K562 (cell line): ENCODE data around the gene PRPS1L1. TPM values are rescaled to one million over a fixed set of nuclear protein-coding genes. Genes with fewer than 3 reads are reported as not detected.

Experiments
- ATAC-seq: fragments of 200-7000 bp; cut with Tn5 transposase; 3 replicates; pipeline ENCODE4 v1.9.1; 2020; ENCODE audit warnings: moderate library complexity
- BruUV-seq: library from RNA; stranded (reverse); fragments of 400-500 nt; replicated peaks from 2 replicates; lab custom pipeline; 2021; lab: Mats Ljungman, UMichigan
- CTCF ChIA-PET: fragments of 300-600 bp; formaldehyde crosslinking; extraction: SDS; loops from one replicate; lab custom pipeline; 2021; ENCODE audit warnings: low intra/inter-chr PET ratio; lab: Yijun Ruan, JAX
- POLR2A ChIA-PET: fragments of 300-600, 350-650 bp; sonication (Branson Sonifier 250); formaldehyde crosslinking; extraction: SDS; loops from one replicate; lab custom pipeline; 2021; ENCODE audit warnings: antibody characterized with exemption, inconsistent platforms; lab: Yijun Ruan, JAX
- DNase-seq, 4 experiments: peaks; one replicate each; pipeline versions ENCODE4 v3.0.0 to v3.0.0-alpha.2; 2011 to 2018; ENCODE audit warnings: low spot score in 3 of 4, mixed read lengths in 3 of 4; ENCODE audit errors: extremely low read depth in 1 of 4
- FAIRE-seq: peaks from 2 replicates; lab custom pipeline; 2011; peaks lifted over from hg19 to GRCh38; lab: Jason Lieb, UNC
- H2AFZ ChIP-seq: 2 replicates; pipeline ENCODE4 v1.6.0; 2011; ENCODE audit warnings: low read depth, low read length, control low read depth, inconsistent platforms
- H3K27ac ChIP-seq: fragments of 200-600 bp; 3 replicates; pipeline ENCODE4 v1.8.0; 2011; ENCODE audit warnings: low read depth, mild to moderate bottlenecking, control low read depth, inconsistent platforms, low read length, moderate library complexity, mixed read lengths; ENCODE audit errors: extremely low read depth
- H3K27me3 ChIP-seq, 2 experiments: fragments of 300-600 bp in 1 of 2; 2 replicates in 1 of 2; 3 replicates in 1 of 2; pipeline versions ENCODE4 v1.6.0 to v1.8.0; 2011; ENCODE audit warnings: inconsistent platforms in 2 of 2, low read length in 2 of 2, mild to moderate bottlenecking in 1 of 2, mixed read lengths in 1 of 2, moderate library complexity in 1 of 2; ENCODE audit not compliant: control insufficient read depth in 2 of 2, insufficient read depth in 2 of 2
- H3K36me3 ChIP-seq: fragments of 300-600 bp; 3 replicates; pipeline ENCODE4 v1.8.0; 2011; ENCODE audit warnings: mild to moderate bottlenecking, low read length, inconsistent platforms; ENCODE audit not compliant: control insufficient read depth, insufficient read depth
- H3K4me1 ChIP-seq, 2 experiments: fragments of 200-600 bp in 1 of 2; replicated peaks in 1 of 2; 2 replicates in 1 of 2; 3 replicates in 1 of 2; pipeline versions ENCODE4 v1.5.1 to v1.8.0; 2011; ENCODE audit warnings: inconsistent platforms in 2 of 2, low read length in 2 of 2, mild to moderate bottlenecking in 1 of 2, mixed read lengths in 1 of 2, moderate library complexity in 1 of 2; ENCODE audit not compliant: control insufficient read depth in 2 of 2, insufficient read depth in 2 of 2
- H3K4me2 ChIP-seq: 2 replicates; pipeline ENCODE4 v1.6.1; 2011; ENCODE audit warnings: low read length, control low read depth, inconsistent platforms, mixed read lengths; ENCODE audit not compliant: insufficient read depth
- H3K4me3 ChIP-seq: fragments of 200-600 bp; sonication (generic), shearing (Covaris generic); 2 replicates; pipeline ENCODE4 v1.5.1; 2016; ENCODE audit warnings: control low read depth, inconsistent platforms
- H3K79me2 ChIP-seq: fragments of 200-600 bp; 3 replicates; pipeline ENCODE4 v1.8.0; 2011; ENCODE audit warnings: low read length, inconsistent platforms; ENCODE audit not compliant: control insufficient read depth, insufficient read depth
- H3K9ac ChIP-seq, 2 experiments: 2 replicates each; pipeline versions ENCODE4 v1.6.0 to v1.6.1; 2011; ENCODE audit warnings: low read depth in 2 of 2, low read length in 2 of 2, control low read depth in 1 of 2, inconsistent platforms in 1 of 2, mild to moderate bottlenecking in 1 of 2, mixed read lengths in 1 of 2; ENCODE audit not compliant: insufficient read depth in 1 of 2
- H3K9me1 ChIP-seq: one replicate; pipeline ENCODE4 v1.6.0; 2011; ENCODE audit warnings: inconsistent platforms, mild to moderate bottlenecking, low read length, moderate library complexity; ENCODE audit not compliant: control insufficient read depth, insufficient read depth
- H3K9me3 ChIP-seq: replicated peaks from 2 replicates; pipeline ENCODE4 v1.5.1; 2011; ENCODE audit warnings: low read depth, low read length, inconsistent platforms; ENCODE audit not compliant: control insufficient read depth, insufficient read depth
- H4K20me1 ChIP-seq: replicated peaks from 2 replicates; pipeline ENCODE4 v1.6.1; 2011; ENCODE audit warnings: low read length, inconsistent platforms, mixed read lengths; ENCODE audit not compliant: control insufficient read depth, insufficient read depth
- CGGBP1 ChIP-seq: fragments of 250-450 bp; sonication (Bioruptor Pico); IDR thresholded peaks from 2 replicates; pipeline ENCODE4 v1.9.0; 2021; ENCODE audit warnings: mild to moderate bottlenecking
- NCOA4 ChIP-seq: fragments of 450-650 bp; IDR thresholded peaks from 2 replicates; pipeline ENCODE4 v1.6.1; 2018; ENCODE audit warnings: mild to moderate bottlenecking; ENCODE audit not compliant: partially characterized antibody
- ZBTB34 ChIP-seq: fragments of 250-450 bp; sonication (Bioruptor Pico); IDR thresholded peaks from 2 replicates; pipeline ENCODE4 v1.8.0; 2021; ENCODE audit warnings: mild to moderate bottlenecking, moderate library complexity
- ZNF551 ChIP-seq: fragments of 250-450 bp; sonication (Bioruptor Pico); IDR thresholded peaks from 2 replicates; pipeline ENCODE4 v1.5.0; 2021; ENCODE audit warnings: mild to moderate bottlenecking, moderate library complexity
- ZNF668 ChIP-seq: fragments of 250-450 bp; sonication (Bioruptor Pico); IDR thresholded peaks from 2 replicates; pipeline ENCODE4 v1.8.0; 2022; ENCODE audit warnings: mild to moderate bottlenecking, inconsistent platforms
- WGBS: fragments of 100-300 bp; shearing (Covaris generic); methylation state at CpG from one replicate; pipeline ENCODE4 v1.1.6; 2016; ENCODE audit warnings: low coverage, mixed read lengths; ENCODE audit not compliant: insufficient coverage; ENCODE audit errors: missing lambda C conversion rate; 5-methylcytosine and 5-hydroxymethylcytosine counted together
- in situ Hi-C: fragments of 300-500 bp; cut with MboI; formaldehyde crosslinking; loops from 4 replicates; pipeline ENCODE4 v1.15.0; 2018; ENCODE audit warnings: inconsistent platforms, mixed read lengths
- intact Hi-C: fragments of 100-400 bp; cut with micrococcal nuclease; formaldehyde crosslinking; loops from 2 replicates; pipeline ENCODE4 v1.14.2; 2022
- polyA plus RNA-seq, 8 experiments: library from polyadenylated mRNA; depleted of rRNA in 4 of 8; stranded (reverse) in 5 of 8; unstranded in 3 of 8; fragments of >200 nt; fragmentation: Nextera tagmentation in 2 of 8; fragmentation: Illumina TruSeq in 1 of 8; extraction: Ambion mirVana in 2 of 8; extraction: Trizol in 1 of 8; gene quantifications; 2 replicates each; pipeline versions ENCODE4 v1.2.1 to v1.2.3, GENCODE V29; 2011 to 2014; ENCODE audit warnings: inconsistent platforms in 1 of 8, missing spikeins in 1 of 8
- total RNA-seq, 7 experiments: library from RNA; depleted of rRNA in 6 of 7; stranded (reverse); fragments of >200 nt in 6 of 7; fragmentation: Illumina TruSeq in 2 of 7; extraction: Trizol in 2 of 7; gene quantifications; 2 replicates each; pipeline versions ENCODE4 v1.2.1 to v1.2.3, GENCODE V29; 2011 to 2021; ENCODE audit warnings: low replicate concordance in 1 of 7

PRPS1L1 gene
- total and polyA plus RNA-seq, 9 of the 15 experiments (the other 6 are each of a cell fraction or from before 2014, with no cell fraction given) = 0.07 to 0.10 (median 0.08) TPM; not detected in 6

GRCh38 chr7:18049262-18049661, 21.6 kb upstream of the PRPS1L1 start:
- no peak overlapping the region for H2AFZ ChIP-seq
- ChIA-PET CTCF (no interaction called here), POLR2A (no interaction called here)
- intact Hi-C loops = no loop called here
- H3K79me2 ChIP-seq = no peaks in the 10 kb centered on the region
- 6% methylated on average over 4 of the region's 4 CpGs for WGBS
- FAIRE-seq (no peak), ATAC-seq (no peak), DNase-seq (no peak)
- no peaks in the 10 kb centered on the region for H3K9me1 ChIP-seq
- TF ChIP-seq ZNF668 (CRISPR knock-in tag) (no peak), CGGBP1 (no peak), NCOA4 (no peak), ZBTB34 (CRISPR knock-in tag) (no peak), ZNF551 (no peak)
- in situ Hi-C loops = no loop called here
- no peaks in the 10 kb centered on the region for H3K9me3 ChIP-seq
- H3K4me3 ChIP-seq = no peak overlapping the region
- no TSS peak for BruUV-seq
- H3K4me1 ChIP-seq = no peaks in the 10 kb centered on the region; a peak in 1 of 5 replicates
- no peaks in the 10 kb centered on the region for H3K36me3 ChIP-seq
- H3K9ac ChIP-seq = no peak overlapping the region
- no peaks in the 10 kb centered on the region for H4K20me1 ChIP-seq
- H3K27ac ChIP-seq = no peak overlapping the region
- no peak overlapping the region for H3K4me2 ChIP-seq
- peaks cover 4% of the 10 kb centered on the region in 2 experiments; a peak in 1 of 5 replicates for H3K27me3 ChIP-seq
